Fibroblast of mammary gland (primary cell): ENCODE measurements around the gene SLC6A19.

Source experiments
- DNase-seq: peaks from one replicate; pipeline ENCODE4 v3.0.0-alpha.2; 2010; ENCODE audit warnings: low read depth
- H3K4me3 ChIP-seq: 2 replicates; pipeline ENCODE4 v1.5.1; 2011; ENCODE audit warnings: low read depth, mild to moderate bottlenecking, low read length, moderate library complexity; ENCODE audit not compliant: control insufficient read depth
- TF ChIP-seq, protein P1 (sequence below): conservative IDR thresholded peaks from 2 replicates; pipeline ENCODE4 v1.5.1; 2011; ENCODE audit warnings: low read depth, low read length, inconsistent platforms; ENCODE audit not compliant: control insufficient read depth, insufficient read depth

SLC6A19 gene

GRCh38 chr5:1200495-1201326 lies 684 bp upstream of the SLC6A19 start:
- TF ChIP-seq, protein P1, sequence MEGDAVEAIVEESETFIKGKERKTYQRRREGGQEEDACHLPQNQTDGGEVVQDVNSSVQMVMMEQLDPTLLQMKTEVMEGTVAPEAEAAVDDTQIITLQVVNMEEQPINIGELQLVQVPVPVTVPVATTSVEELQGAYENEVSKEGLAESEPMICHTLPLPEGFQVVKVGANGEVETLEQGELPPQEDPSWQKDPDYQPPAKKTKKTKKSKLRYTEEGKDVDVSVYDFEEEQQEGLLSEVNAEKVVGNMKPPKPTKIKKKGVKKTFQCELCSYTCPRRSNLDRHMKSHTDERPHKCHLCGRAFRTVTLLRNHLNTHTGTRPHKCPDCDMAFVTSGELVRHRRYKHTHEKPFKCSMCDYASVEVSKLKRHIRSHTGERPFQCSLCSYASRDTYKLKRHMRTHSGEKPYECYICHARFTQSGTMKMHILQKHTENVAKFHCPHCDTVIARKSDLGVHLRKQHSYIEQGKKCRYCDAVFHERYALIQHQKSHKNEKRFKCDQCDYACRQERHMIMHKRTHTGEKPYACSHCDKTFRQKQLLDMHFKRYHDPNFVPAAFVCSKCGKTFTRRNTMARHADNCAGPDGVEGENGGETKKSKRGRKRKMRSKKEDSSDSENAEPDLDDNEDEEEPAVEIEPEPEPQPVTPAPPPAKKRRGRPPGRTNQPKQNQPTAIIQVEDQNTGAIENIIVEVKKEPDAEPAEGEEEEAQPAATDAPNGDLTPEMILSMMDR: no peak
- H3K4me3 ChIP-seq: no peak overlapping the region
- DNase-seq: no peak

DNA sequence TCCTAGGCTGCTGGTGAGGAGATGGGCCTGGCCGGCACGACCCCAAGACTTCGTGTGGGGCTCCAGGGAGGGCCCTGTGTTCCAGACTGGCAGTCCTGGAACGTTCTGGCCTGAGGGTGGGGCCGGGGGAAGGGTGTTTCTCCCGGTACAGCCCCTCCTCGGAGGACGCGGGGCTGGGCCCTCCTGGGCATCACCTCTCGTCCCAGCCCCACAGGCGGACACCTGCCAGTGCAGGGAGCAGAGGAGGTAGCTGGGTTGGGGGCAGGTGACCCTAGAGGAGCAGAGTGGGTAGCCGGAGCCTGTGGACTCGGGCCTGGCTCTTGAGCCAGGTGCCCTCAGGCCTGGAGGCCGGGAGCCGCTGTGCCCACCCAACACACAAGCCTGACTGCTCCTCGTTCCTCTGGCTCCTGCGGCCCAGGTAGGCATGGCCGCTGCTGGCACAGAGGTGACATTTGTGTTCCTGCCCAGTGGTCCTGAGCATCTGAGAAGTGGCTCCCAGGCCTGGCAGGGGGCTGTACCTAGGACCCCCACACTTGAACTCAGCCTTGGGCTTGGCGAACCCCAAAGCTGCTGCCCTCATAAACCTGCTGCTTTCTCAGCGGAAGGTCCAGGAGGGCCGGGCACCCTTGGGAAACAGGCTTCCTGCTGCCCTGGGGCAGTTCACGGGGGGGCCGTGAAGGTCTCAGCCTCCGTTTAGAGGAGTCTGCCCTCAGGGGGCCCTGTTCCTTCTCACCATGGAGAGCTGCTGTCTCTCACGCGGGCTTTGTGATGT lies 817 bp downstream of the SLC6A19 start:
- no peak for DNase-seq
- TF ChIP-seq, protein P1: no peak
- no peak overlapping the region for H3K4me3 ChIP-seq

DNA sequence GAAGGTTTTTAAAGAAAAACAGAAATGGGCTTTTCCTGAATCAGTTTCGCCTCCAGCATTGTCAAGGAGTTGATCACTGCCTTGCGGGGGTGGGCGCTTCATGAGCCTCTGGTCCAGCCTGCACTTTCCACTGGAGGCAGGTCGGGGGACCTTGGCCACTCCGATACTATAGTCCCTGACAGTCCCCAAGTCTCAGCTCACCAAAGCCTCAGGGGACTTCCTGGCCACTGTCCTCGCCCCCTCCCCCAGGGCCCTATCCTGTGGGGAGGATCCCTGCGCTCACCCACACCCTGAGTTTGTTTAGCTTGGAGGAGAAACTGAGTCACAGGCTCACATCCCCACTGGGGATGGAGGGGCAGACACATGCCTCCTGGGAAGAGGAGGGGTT lies 1.4 kb downstream of the SLC6A19 start:
- TF ChIP-seq, protein P1: no peak
- no peak for DNase-seq
- no peak overlapping the region for H3K4me3 ChIP-seq

GRCh38 chr5:1203311-1203967 lies 2.0 kb downstream of the SLC6A19 start:
- H3K4me3 ChIP-seq: no peak overlapping the region
- DNase-seq: no peak
- TF ChIP-seq, protein P1: no peak

DNA sequence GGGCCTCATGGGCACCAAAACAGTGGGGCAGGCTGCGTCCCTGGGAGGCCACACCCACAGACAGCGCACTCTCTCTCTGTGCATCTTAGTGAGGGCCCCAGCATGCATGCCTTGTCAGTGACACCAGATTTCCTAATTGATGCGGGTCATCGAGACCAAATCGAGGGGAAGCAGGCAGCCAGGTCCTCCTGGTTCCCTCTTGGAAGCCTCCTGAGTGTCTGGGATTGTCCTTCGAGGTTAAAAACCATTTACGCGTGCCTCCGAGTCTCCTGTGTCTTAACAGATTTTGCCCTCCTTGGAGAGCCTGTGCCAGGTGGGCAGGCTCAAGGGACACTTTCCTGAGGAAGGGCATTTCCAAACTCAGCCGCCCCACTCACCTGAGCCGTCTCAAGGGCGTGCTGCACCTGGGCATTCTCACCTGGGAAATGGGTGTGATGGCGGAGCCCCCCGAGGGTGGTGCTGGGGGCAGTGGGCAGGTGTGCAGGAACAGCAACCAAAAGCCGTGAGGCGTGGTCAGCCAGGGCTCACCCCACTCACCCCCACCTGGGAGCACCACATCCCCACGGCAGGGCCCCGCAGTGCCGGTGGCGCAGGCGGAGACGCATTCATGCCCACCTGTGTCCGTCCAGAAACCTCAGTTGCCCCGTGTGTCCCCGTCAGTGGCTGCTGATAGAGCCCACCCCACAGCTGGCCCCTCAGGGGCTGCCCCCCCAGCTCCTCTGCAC lies 2.7 kb downstream of the SLC6A19 start:
- H3K4me3 ChIP-seq: no peak overlapping the region
- DNase-seq: no peak
- TF ChIP-seq, protein P1: no peak

GRCh38 chr5:1204693-1205242 lies 3.4 kb downstream of the SLC6A19 start:
- H3K4me3 ChIP-seq: no peak overlapping the region
- peak; percentile 12 for DNase-seq
- TF ChIP-seq, protein P1: peak; percentile 22
